ENCODE results near the gene MYO18A. TPM values are rescaled to one million over a fixed set of nuclear protein-coding genes. Genes with fewer than 3 reads are reported as not detected.

The MYO18A gene
- total RNA-seq, 1 donor from 2014 or later, result 79.9 TPM

GRCh38 chr17:29069526-29070041 lies 110.6 kb downstream of the MYO18A start:
- Mint-ChIP-seq H3K4me3 (ENCODE audit: unreplicated experiment) (no peak overlapping the region), H3K27me3 (ENCODE audit: unreplicated experiment) (peaks cover 7% of the 10 kb centered on the region), H3K9me3 (ENCODE audit: unreplicated experiment) (no peaks in the 10 kb centered on the region), H3K36me3 (ENCODE audit: low read depth, unreplicated experiment) (peaks cover 3% of the 10 kb centered on the region), H3K27ac (ENCODE audit: unreplicated experiment) (no peak overlapping the region), H3K4me1 (ENCODE audit: unreplicated experiment) (peaks cover 3% of the 10 kb centered on the region)
- no peak for DNase-seq (ENCODE audit: low spot score)
- TF ChIP-seq CTCF (IDR thresholded peaks at IDR 0.05; ENCODE audit: unreplicated experiment), result no peak

- Mint-ChIP-seq H3K36me3 (ENCODE audit: low read depth, unreplicated experiment) (peaks cover 3% of the 10 kb centered on the region), H3K9me3 (ENCODE audit: unreplicated experiment) (no peaks in the 10 kb centered on the region), H3K27me3 (ENCODE audit: unreplicated experiment) (peaks cover 7% of the 10 kb centered on the region), H3K27ac (ENCODE audit: unreplicated experiment) (no peak overlapping the region), H3K4me3 (ENCODE audit: unreplicated experiment) (no peak overlapping the region), H3K4me1 (ENCODE audit: unreplicated experiment) (peaks cover 4% of the 10 kb centered on the region)
- TF ChIP-seq CTCF (IDR thresholded peaks at IDR 0.05; ENCODE audit: unreplicated experiment), result no peak
- DNase-seq (ENCODE audit: low spot score), result no peak
Measured at GRCh38 chr17:29068818-29069217, 111.4 kb downstream of the MYO18A start.

GRCh38 chr17:29066606-29067005 lies 113.6 kb downstream of the MYO18A start:
- peaks cover 10% of the 10 kb centered on the region for H3K4me1 Mint-ChIP-seq (ENCODE audit: unreplicated experiment)
- no peak for DNase-seq (ENCODE audit: low spot score)
- no peaks in the 10 kb centered on the region for H3K9me3 Mint-ChIP-seq (ENCODE audit: unreplicated experiment)
- no peak overlapping the region for H3K27ac Mint-ChIP-seq (ENCODE audit: unreplicated experiment)
- no peak overlapping the region for H3K4me3 Mint-ChIP-seq (ENCODE audit: unreplicated experiment)
- H3K36me3 Mint-ChIP-seq (ENCODE audit: low read depth, unreplicated experiment), result no peaks in the 10 kb centered on the region
- H3K27me3 Mint-ChIP-seq (ENCODE audit: unreplicated experiment), result peaks cover 3% of the 10 kb centered on the region
- TF ChIP-seq CTCF (IDR thresholded peaks at IDR 0.05; ENCODE audit: unreplicated experiment), result no peak

- Mint-ChIP-seq H3K36me3 (ENCODE audit: low read depth, unreplicated experiment) (no peaks in the 10 kb centered on the region), H3K27me3 (ENCODE audit: unreplicated experiment) (peaks cover 3% of the 10 kb centered on the region), H3K4me3 (ENCODE audit: unreplicated experiment) (no peak overlapping the region), H3K27ac (ENCODE audit: unreplicated experiment) (no peak overlapping the region), H3K9me3 (ENCODE audit: unreplicated experiment) (no peaks in the 10 kb centered on the region), H3K4me1 (ENCODE audit: unreplicated experiment) (peaks cover 15% of the 10 kb centered on the region)
- no peak for DNase-seq (ENCODE audit: low spot score)
- TF ChIP-seq CTCF (IDR thresholded peaks at IDR 0.05; ENCODE audit: unreplicated experiment), result no peak
Measured at GRCh38 chr17:29066047-29066446, 114.2 kb downstream of the MYO18A start.

- Mint-ChIP-seq H3K36me3 (ENCODE audit: low read depth, unreplicated experiment) (no peaks in the 10 kb centered on the region), H3K4me3 (ENCODE audit: unreplicated experiment) (no peak overlapping the region), H3K9me3 (ENCODE audit: unreplicated experiment) (no peaks in the 10 kb centered on the region), H3K4me1 (ENCODE audit: unreplicated experiment) (peaks cover 27% of the 10 kb centered on the region), H3K27me3 (ENCODE audit: unreplicated experiment) (peaks cover 6% of the 10 kb centered on the region), H3K27ac (ENCODE audit: unreplicated experiment) (no peak overlapping the region)
- TF ChIP-seq CTCF (IDR thresholded peaks at IDR 0.05; ENCODE audit: unreplicated experiment), result no peak
- no peak for DNase-seq (ENCODE audit: low spot score)
Measured at GRCh38 chr17:29063992-29064391, 116.2 kb downstream of the MYO18A start.
